Neural progenitor cell (in vitro differentiated cells): ENCODE data around the gene TPST2. TPM values are rescaled to one million over a fixed set of nuclear protein-coding genes. Genes with fewer than 3 reads are reported as not detected.

ENCODE experiments used
- DNase-seq: peaks from one replicate; pipeline ENCODE4 v3.0.0-alpha.2; 2016; ENCODE audit warnings: low spot score
- H2AFZ ChIP-seq: fragments of 200-600 bp; sonication (generic); replicated peaks from 2 replicates; pipeline ENCODE4 v1.6.1; 2016; ENCODE audit warnings: antibody characterized with exemption
- H3F3A ChIP-seq: fragments of 200-600 bp; sonication (generic); 2 replicates; pipeline ENCODE4 v1.6.1; 2016; ENCODE audit warnings: antibody characterized with exemption, low read depth
- H3K27ac ChIP-seq: fragments of 200-600 bp; sonication (generic); 2 replicates; pipeline ENCODE4 v1.5.1; 2016; ENCODE audit warnings: mild to moderate bottlenecking
- H3K27me3 ChIP-seq: fragments of 200-600 bp; sonication (generic); 2 replicates; pipeline ENCODE4 v1.6.1; 2016; ENCODE audit warnings: mild to moderate bottlenecking, moderate library complexity
- H3K36me3 ChIP-seq: fragments of 200-600 bp; sonication (generic); 2 replicates; pipeline ENCODE4 v1.5.1; 2016
- H3K4me1 ChIP-seq: fragments of 200-600 bp; sonication (generic); 2 replicates; pipeline ENCODE4 v1.6.1; 2016; ENCODE audit warnings: mixed run types
- H3K4me2 ChIP-seq: fragments of 200-600 bp; sonication (generic); 2 replicates; pipeline ENCODE4 v1.6.1; 2016
- H3K4me3 ChIP-seq: fragments of 200-600 bp; sonication (generic); 2 replicates; pipeline ENCODE4 v1.5.1; 2016
- H3K79me2 ChIP-seq: fragments of 200-600 bp; sonication (generic); 2 replicates; pipeline ENCODE4 v1.6.1; 2016; ENCODE audit warnings: low read depth
- H3K9ac ChIP-seq: fragments of 200-600 bp; sonication (generic); 2 replicates; pipeline ENCODE4 v1.6.1; 2016
- H3K9me3 ChIP-seq: fragments of 200-600 bp; sonication (generic); 2 replicates; pipeline ENCODE4 v1.5.1; 2016; ENCODE audit warnings: low read depth
- H4K20me1 ChIP-seq: fragments of 200-600 bp; sonication (generic); 2 replicates; pipeline ENCODE4 v1.6.1; 2016; ENCODE audit warnings: low read depth
- H3K27ac Mint-ChIP-seq: 3 replicates; pipeline ENCODE4 v1.8.0; 2021; ENCODE audit warnings: mixed read lengths
- H3K27me3 Mint-ChIP-seq: 2 replicates; pipeline ENCODE4 v1.8.0; 2022; ENCODE audit warnings: low read depth, mild to moderate bottlenecking, inconsistent platforms, moderate library complexity, mixed read lengths; ENCODE audit not compliant: insufficient read depth
- H3K36me3 Mint-ChIP-seq: 3 replicates; pipeline ENCODE4 v1.8.0; 2021; ENCODE audit warnings: mixed read lengths
- H3K4me1 Mint-ChIP-seq: 3 replicates; pipeline ENCODE4 v1.8.0; 2021; ENCODE audit warnings: mixed read lengths
- H3K4me3 Mint-ChIP-seq: 3 replicates; pipeline ENCODE4 v1.8.0; 2021; ENCODE audit warnings: mild to moderate bottlenecking, moderate library complexity, mixed read lengths
- H3K9me3 Mint-ChIP-seq: 3 replicates; pipeline ENCODE4 v1.8.0; 2020; ENCODE audit warnings: mixed read lengths
- EZH2 ChIP-seq: fragments of 200-600 bp; sonication (generic); IDR thresholded peaks from 2 replicates; pipeline ENCODE4 v1.6.1; 2017; ENCODE audit warnings: antibody characterized with exemption, mild to moderate bottlenecking, moderate library complexity
- EZH2phosphoT487 ChIP-seq: fragments of 200-600 bp; sonication (generic); IDR thresholded peaks from 2 replicates; pipeline ENCODE4 v1.6.1; 2017; ENCODE audit warnings: antibody characterized with exemption
- total RNA-seq: library from RNA; depleted of rRNA; stranded (reverse); fragments of >200 nt; gene quantifications from 2 replicates; pipeline ENCODE4 v1.2.3, GENCODE V29; 2015; ENCODE audit warnings: low replicate concordance
- TF ChIP-seq, protein P1 (sequence below): fragments of 200-600 bp; sonication (generic); IDR thresholded peaks from 2 replicates; pipeline ENCODE4 v1.5.1; 2017; ENCODE audit warnings: antibody characterized with exemption, mild to moderate bottlenecking

Gene TPST2
- total RNA-seq, 1 donor from 2014 or later, result 31.7 TPM

DNA sequence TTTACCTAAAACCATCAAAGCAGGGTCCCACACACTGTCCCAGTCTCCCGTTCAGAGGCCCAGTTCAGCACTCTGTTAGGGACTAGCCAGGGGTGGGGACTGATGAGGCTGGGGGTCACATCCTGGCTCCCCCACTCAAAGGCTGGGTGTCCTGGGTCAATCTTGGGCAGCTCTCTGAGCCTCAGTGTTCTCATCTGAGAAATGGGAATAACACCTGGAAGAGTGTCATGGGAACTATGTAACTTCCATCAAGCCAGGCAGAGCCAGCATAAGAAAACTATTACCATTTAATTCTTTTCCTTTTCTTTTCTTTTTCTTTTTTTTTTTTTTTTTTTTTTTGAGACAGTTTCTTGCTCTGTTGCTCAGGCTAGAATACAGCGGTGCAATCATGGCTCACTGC lies 38.4 kb downstream of the TPST2 start:
- Histone ChIP-seq H3K27ac (peak overlapping the region; percentile 55), H3K4me3 (no peak overlapping the region), H4K20me1 (peaks cover 18% of the 10 kb centered on the region), H3K79me2 (peaks cover 37% of the 10 kb centered on the region), H3K4me1 (peaks cover 10% of the 10 kb centered on the region), H3K27me3 (no peaks in the 10 kb centered on the region), H2AFZ (no peak overlapping the region), H3K36me3 (no peaks in the 10 kb centered on the region), H3K9me3 (no peaks in the 10 kb centered on the region), H3K4me2 (no peak overlapping the region), H3K9ac (no peak overlapping the region), H3F3A (peaks cover 22% of the 10 kb centered on the region)
- DNase-seq, result no peak
- no peaks in the 10 kb centered on the region for H3K9me3 Mint-ChIP-seq
- peaks cover 42% of the 10 kb centered on the region for H3K4me1 Mint-ChIP-seq
- no peaks in the 10 kb centered on the region for H3K36me3 Mint-ChIP-seq
- H3K27me3 Mint-ChIP-seq, result peaks cover 5% of the 10 kb centered on the region
- no peak for TF ChIP-seq EZH2phosphoT487
- TF ChIP-seq, protein P1, sequence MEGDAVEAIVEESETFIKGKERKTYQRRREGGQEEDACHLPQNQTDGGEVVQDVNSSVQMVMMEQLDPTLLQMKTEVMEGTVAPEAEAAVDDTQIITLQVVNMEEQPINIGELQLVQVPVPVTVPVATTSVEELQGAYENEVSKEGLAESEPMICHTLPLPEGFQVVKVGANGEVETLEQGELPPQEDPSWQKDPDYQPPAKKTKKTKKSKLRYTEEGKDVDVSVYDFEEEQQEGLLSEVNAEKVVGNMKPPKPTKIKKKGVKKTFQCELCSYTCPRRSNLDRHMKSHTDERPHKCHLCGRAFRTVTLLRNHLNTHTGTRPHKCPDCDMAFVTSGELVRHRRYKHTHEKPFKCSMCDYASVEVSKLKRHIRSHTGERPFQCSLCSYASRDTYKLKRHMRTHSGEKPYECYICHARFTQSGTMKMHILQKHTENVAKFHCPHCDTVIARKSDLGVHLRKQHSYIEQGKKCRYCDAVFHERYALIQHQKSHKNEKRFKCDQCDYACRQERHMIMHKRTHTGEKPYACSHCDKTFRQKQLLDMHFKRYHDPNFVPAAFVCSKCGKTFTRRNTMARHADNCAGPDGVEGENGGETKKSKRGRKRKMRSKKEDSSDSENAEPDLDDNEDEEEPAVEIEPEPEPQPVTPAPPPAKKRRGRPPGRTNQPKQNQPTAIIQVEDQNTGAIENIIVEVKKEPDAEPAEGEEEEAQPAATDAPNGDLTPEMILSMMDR, result no peak
- TF ChIP-seq EZH2, result no peak
- H3K4me3 Mint-ChIP-seq, result no peak overlapping the region
- H3K27ac Mint-ChIP-seq, result no peak overlapping the region

DNA sequence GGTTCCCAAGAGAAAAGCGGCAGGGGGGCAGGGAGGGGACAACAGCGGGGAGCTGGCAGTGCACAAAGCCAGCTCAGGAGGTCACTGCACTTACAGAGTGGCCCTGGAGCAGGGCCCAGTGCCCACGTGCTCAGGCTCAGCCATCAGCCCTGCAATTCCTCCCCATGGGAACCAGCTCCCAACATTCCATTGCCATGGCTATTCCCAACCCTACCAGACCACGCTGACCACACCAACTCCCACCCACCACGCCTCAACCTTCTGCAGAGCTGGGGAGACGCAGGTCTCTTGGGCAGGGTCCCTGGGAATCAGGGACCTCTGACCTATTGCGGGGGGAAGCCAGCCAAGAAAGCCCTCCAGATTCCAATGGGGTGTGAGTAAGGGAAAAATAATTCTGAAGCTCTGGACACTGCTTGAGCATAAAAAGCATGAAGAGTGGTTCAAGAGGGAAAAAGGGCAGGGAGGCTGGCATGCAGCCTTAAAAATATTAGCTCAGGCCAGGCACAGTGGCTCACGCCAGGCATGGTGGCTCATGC lies 39.4 kb downstream of the TPST2 start:
- H4K20me1 ChIP-seq, result peaks cover 23% of the 10 kb centered on the region
- peaks cover 22% of the 10 kb centered on the region for H3F3A ChIP-seq
- Mint-ChIP-seq H3K27ac (peak overlapping the region; percentile 93), H3K9me3 (no peaks in the 10 kb centered on the region), H3K27me3 (peaks cover 5% of the 10 kb centered on the region), H3K36me3 (no peaks in the 10 kb centered on the region), H3K4me1 (peaks cover 43% of the 10 kb centered on the region), H3K4me3 (peak overlapping the region; percentile 63)
- no peaks in the 10 kb centered on the region for H3K27me3 ChIP-seq
- no peaks in the 10 kb centered on the region for H3K36me3 ChIP-seq
- H2AFZ ChIP-seq, result no peak overlapping the region
- no peaks in the 10 kb centered on the region for H3K9me3 ChIP-seq
- no peak overlapping the region for H3K9ac ChIP-seq
- H3K4me3 ChIP-seq, result no peak overlapping the region
- H3K4me2 ChIP-seq, result peak overlapping the region; percentile 8
- peak overlapping the region; percentile 55 for H3K27ac ChIP-seq
- H3K79me2 ChIP-seq, result peaks cover 36% of the 10 kb centered on the region
- TF ChIP-seq, protein P1, result no peak
- DNase-seq, result peak; percentile 55
- H3K4me1 ChIP-seq, result peaks cover 10% of the 10 kb centered on the region

- peak overlapping the region; percentile 8 for H3K4me2 ChIP-seq
- peak overlapping the region; percentile 63 for H3K4me3 Mint-ChIP-seq
- H3K27ac ChIP-seq, result peak overlapping the region; percentile 55
Observed at GRCh38 chr22:26549902-26550497, 39.9 kb downstream of the TPST2 start.

More at GRCh38 chr22:26549902-26550497, 39.9 kb downstream of the TPST2 start:
- TF ChIP-seq EZH2phosphoT487, result no peak
- TF ChIP-seq EZH2, result no peak
- TF ChIP-seq, protein P1, result no peak
- no peak overlapping the region for H3K4me3 ChIP-seq
- H3K4me1 ChIP-seq, result peaks cover 10% of the 10 kb centered on the region
- no peak overlapping the region for H2AFZ ChIP-seq
- H3K79me2 ChIP-seq, result peaks cover 42% of the 10 kb centered on the region
- no peak overlapping the region for H3K9ac ChIP-seq
- no peaks in the 10 kb centered on the region for H3K36me3 Mint-ChIP-seq
- H3K27me3 ChIP-seq, result no peaks in the 10 kb centered on the region
- H3K27me3 Mint-ChIP-seq, result peaks cover 5% of the 10 kb centered on the region
- H3K4me1 Mint-ChIP-seq, result peaks cover 41% of the 10 kb centered on the region
- H3F3A ChIP-seq, result peaks cover 18% of the 10 kb centered on the region
- no peaks in the 10 kb centered on the region for H3K9me3 ChIP-seq
- no peaks in the 10 kb centered on the region for H3K36me3 ChIP-seq
- peak overlapping the region; percentile 93 for H3K27ac Mint-ChIP-seq
- DNase-seq, result no peak
- no peaks in the 10 kb centered on the region for H3K9me3 Mint-ChIP-seq
- H4K20me1 ChIP-seq, result peaks cover 28% of the 10 kb centered on the region
